Measurements from ENCODE around the gene B3GALT4. TPM values are rescaled to one million over a fixed set of nuclear protein-coding genes. Genes with fewer than 3 reads are reported as not detected.
"Not testable (repeated sequence)": the region's sequence is repeated elsewhere in the genome, so short reads cannot be mapped to it uniquely, and the experiment has no call there.

The B3GALT4 gene
- total and polyA plus RNA-seq, 2 donors (not counting 1 experiment from before 2014, with no cell fraction given) = 2.3 to 11.1 TPM

DNA sequence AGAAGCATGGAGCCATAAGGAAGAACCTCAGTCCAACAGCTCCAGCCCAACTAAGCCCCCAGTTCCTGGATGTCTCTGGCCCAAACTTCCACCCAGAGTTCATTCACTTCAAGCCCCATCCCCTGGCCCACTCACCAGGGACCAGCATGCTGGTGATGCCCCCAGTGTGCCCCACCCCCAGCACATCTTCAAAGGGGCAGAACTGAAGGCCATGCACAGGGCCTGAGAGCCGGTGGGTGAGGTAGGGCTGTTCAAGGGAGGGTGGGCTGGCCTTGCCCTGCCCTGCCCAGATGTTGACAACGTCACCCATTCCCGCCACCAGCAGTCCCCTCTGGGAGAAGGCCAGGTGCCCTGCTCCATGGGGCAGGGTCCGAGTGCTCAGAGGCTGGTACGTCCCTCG is 3.6 kb downstream of the B3GALT4 start:
- DNase-seq (ENCODE audit: low read depth in 2 of 2) = no peak
- Histone ChIP-seq H3K9ac (ENCODE audit: insufficient read depth, low read length) (no peak overlapping the region), H3K4me3 (replicated peaks in 1 of 4; ENCODE audit: control extremely low read depth in 1 of 4, insufficient read depth in 1 of 4, low read depth in 3 of 4, low read length in 4 of 4) (no peak overlapping the region), H3K9me3 (ENCODE audit: control insufficient read depth, insufficient read depth, low read depth, low read length) (no peaks in the 10 kb centered on the region), H3K79me2 (ENCODE audit: control insufficient read depth, insufficient read depth, low read length) (peaks cover 4% of the 10 kb centered on the region), H3K4me2 (ENCODE audit: extremely low read depth, insufficient read depth, low read length) (no peak overlapping the region), H2AFZ (ENCODE audit: low read length) (no peak overlapping the region), H3K4me1 (ENCODE audit: control insufficient read depth, extremely low read depth, insufficient read depth, low read length) (peaks cover 9% of the 10 kb centered on the region), H4K20me1 (ENCODE audit: control insufficient read depth, extremely low read depth, insufficient read depth, low read length) (no peaks in the 10 kb centered on the region), H3K27ac (ENCODE audit: insufficient read depth, low read length) (no peak overlapping the region), H3K36me3 (ENCODE audit: control insufficient read depth, insufficient read depth, low read length) (peaks cover 31% of the 10 kb centered on the region), H3K27me3 (ENCODE audit: control insufficient read depth, insufficient read depth, low read length) (no peaks in the 10 kb centered on the region)
- TF ChIP-seq, protein P1, sequence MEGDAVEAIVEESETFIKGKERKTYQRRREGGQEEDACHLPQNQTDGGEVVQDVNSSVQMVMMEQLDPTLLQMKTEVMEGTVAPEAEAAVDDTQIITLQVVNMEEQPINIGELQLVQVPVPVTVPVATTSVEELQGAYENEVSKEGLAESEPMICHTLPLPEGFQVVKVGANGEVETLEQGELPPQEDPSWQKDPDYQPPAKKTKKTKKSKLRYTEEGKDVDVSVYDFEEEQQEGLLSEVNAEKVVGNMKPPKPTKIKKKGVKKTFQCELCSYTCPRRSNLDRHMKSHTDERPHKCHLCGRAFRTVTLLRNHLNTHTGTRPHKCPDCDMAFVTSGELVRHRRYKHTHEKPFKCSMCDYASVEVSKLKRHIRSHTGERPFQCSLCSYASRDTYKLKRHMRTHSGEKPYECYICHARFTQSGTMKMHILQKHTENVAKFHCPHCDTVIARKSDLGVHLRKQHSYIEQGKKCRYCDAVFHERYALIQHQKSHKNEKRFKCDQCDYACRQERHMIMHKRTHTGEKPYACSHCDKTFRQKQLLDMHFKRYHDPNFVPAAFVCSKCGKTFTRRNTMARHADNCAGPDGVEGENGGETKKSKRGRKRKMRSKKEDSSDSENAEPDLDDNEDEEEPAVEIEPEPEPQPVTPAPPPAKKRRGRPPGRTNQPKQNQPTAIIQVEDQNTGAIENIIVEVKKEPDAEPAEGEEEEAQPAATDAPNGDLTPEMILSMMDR (conservative IDR thresholded peaks at IDR 0.05 in 1 of 2, IDR thresholded peaks at IDR 0.05 in 1 of 2; ENCODE audit: low read depth in 1 of 2, low read length in 2 of 2) = no peak
- no peak for TF ChIP-seq EZH2 (IDR thresholded peaks at IDR 0.05; ENCODE audit: low read length, missing control alignments)

DNA sequence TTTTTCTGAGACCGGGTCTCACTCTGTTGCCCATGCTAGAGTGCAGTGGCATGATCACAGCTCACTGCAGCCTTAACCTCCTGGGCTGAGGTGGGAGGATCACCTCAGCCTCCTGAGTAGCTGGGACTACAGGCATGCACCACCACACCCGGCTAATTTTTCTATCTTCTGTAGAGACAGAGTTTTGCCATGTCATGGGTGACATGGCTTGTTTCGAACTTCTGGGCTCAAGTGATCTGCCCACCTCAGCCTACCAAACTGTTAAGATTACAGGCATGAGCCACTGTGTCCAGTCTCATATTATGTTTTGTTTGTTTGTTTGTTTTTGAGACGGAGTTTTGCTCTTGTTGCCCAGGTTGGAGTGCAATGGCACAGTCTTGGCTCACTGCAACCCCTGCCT is 8.3 kb downstream of the B3GALT4 start:
- not testable (repeated sequence) for H3K4me1 ChIP-seq (ENCODE audit: control insufficient read depth, extremely low read depth, insufficient read depth, low read length); H3K27me3 ChIP-seq (ENCODE audit: control insufficient read depth, insufficient read depth, low read length); H4K20me1 ChIP-seq (ENCODE audit: control insufficient read depth, extremely low read depth, insufficient read depth, low read length); H2AFZ ChIP-seq (ENCODE audit: low read length); H3K4me3 ChIP-seq (replicated peaks in 1 of 4; ENCODE audit: control extremely low read depth in 1 of 4, insufficient read depth in 1 of 4, low read depth in 3 of 4, low read length in 4 of 4); DNase-seq (ENCODE audit: low read depth in 2 of 2); H3K4me2 ChIP-seq (ENCODE audit: extremely low read depth, insufficient read depth, low read length); H3K27ac ChIP-seq (ENCODE audit: insufficient read depth, low read length); H3K9ac ChIP-seq (ENCODE audit: insufficient read depth, low read length); H3K9me3 ChIP-seq (ENCODE audit: control insufficient read depth, insufficient read depth, low read depth, low read length)
- Histone ChIP-seq H3K79me2 (ENCODE audit: control insufficient read depth, insufficient read depth, low read length) (peaks cover 27% of the 10 kb centered on the region), H3K36me3 (ENCODE audit: control insufficient read depth, insufficient read depth, low read length) (peaks cover 24% of the 10 kb centered on the region)

- H4K20me1 ChIP-seq (ENCODE audit: control insufficient read depth, extremely low read depth, insufficient read depth, low read length) = no peaks in the 10 kb centered on the region
- TF ChIP-seq EZH2 (IDR thresholded peaks at IDR 0.05; ENCODE audit: low read length, missing control alignments) = no peak
- TF ChIP-seq, protein P1 (conservative IDR thresholded peaks at IDR 0.05 in 1 of 2, IDR thresholded peaks at IDR 0.05 in 1 of 2; ENCODE audit: low read depth in 1 of 2, low read length in 2 of 2) = no peak
- H2AFZ ChIP-seq (ENCODE audit: low read length) = no peak overlapping the region
- H3K36me3 ChIP-seq (ENCODE audit: control insufficient read depth, insufficient read depth, low read length) = peaks cover 24% of the 10 kb centered on the region
- peaks cover 11% of the 10 kb centered on the region for H3K4me1 ChIP-seq (ENCODE audit: control insufficient read depth, extremely low read depth, insufficient read depth, low read length)
- H3K9me3 ChIP-seq (ENCODE audit: control insufficient read depth, insufficient read depth, low read depth, low read length) = no peaks in the 10 kb centered on the region
- H3K9ac ChIP-seq (ENCODE audit: insufficient read depth, low read length) = no peak overlapping the region
- no peak overlapping the region for H3K4me2 ChIP-seq (ENCODE audit: extremely low read depth, insufficient read depth, low read length)
- peaks cover 31% of the 10 kb centered on the region for H3K79me2 ChIP-seq (ENCODE audit: control insufficient read depth, insufficient read depth, low read length)
- no peak overlapping the region for H3K4me3 ChIP-seq (replicated peaks in 1 of 4; ENCODE audit: control extremely low read depth in 1 of 4, insufficient read depth in 1 of 4, low read depth in 3 of 4, low read length in 4 of 4)
- no peak for DNase-seq (ENCODE audit: low read depth in 2 of 2)
- H3K27me3 ChIP-seq (ENCODE audit: control insufficient read depth, insufficient read depth, low read length) = no peaks in the 10 kb centered on the region
- H3K27ac ChIP-seq (ENCODE audit: insufficient read depth, low read length) = no peak overlapping the region
Measured at GRCh38 chr6:33286946-33287914, 10.3 kb downstream of the B3GALT4 start.

All from fibroblast of lung (primary cell).